ENCODE results near the gene GAL3ST3. TPM values are rescaled to one million over a fixed set of nuclear protein-coding genes. Genes with fewer than 3 reads are reported as not detected.

Gene GAL3ST3
- total RNA-seq, 1 experiment from 2014 or later = 1.8 TPM

DNA sequence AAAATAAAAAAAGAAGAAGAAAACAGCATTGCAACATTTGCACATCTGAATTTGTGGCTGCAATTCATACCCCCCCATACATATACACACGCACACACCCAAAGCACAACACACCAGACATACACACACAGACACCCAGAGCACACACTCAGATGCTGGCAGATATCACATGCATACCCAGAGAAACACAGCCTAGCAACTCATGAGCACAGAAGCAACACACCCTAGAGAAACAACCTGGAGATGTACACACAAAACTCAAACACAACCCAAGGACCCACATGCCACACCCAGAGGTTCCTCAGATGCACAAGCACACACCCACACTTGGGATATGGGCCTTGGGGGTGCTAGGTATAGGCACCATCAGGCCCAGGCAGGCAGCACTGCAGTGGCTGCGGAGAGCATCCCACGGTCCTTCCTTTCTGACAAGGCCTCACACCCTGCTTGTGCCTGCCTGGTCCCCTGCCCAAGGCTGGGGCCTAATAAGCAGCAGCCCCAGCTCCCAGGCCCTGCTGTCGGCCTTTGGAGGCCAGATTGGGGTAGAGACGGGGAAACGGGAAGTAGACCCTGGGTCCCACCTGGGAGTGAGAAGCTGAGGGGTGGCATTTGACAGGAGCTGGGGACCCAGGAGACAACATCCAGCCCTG lies 34.0 kb downstream of the GAL3ST3 start:
- no TSS peak for BruUV-seq (replicated peaks)
- ChIA-PET POLR2A (ENCODE audit: low non-redundant PET) (no interaction called here), CTCF (interaction anchor here (0.7 kb wide), 2 partner anchors 211 to 342 kb away, joined by 8 to 13 read pairs; no protein-coding TSS in a partner anchor)
- H3K4me1 ChIP-seq (ENCODE audit: insufficient read depth, low read length, poor library complexity, severe bottlenecking) = peaks cover 23% of the 10 kb centered on the region
- DNase-seq (ENCODE audit: low spot score) = peak; percentile 40
- H3K27me3 ChIP-seq (replicated peaks; ENCODE audit: insufficient read depth, low read depth, low read length, poor library complexity) = no peaks in the 10 kb centered on the region
- intact Hi-C loops (cut with micrococcal nuclease; ENCODE audit: unreplicated experiment) = no loop called here
- H3K27ac ChIP-seq (ENCODE audit: low read depth, low read length, poor library complexity, severe bottlenecking) = peak overlapping the region; percentile 62
- H3K9me3 ChIP-seq (ENCODE audit: low read depth, low read length, poor library complexity, severe bottlenecking) = no peaks in the 10 kb centered on the region
- no peak for TF ChIP-seq EZH2 (IDR thresholded peaks at IDR 0.05; ENCODE audit: borderline replicate concordance, low read depth, low read length, poor library complexity, severe bottlenecking)
- TF ChIP-seq, protein P1, sequence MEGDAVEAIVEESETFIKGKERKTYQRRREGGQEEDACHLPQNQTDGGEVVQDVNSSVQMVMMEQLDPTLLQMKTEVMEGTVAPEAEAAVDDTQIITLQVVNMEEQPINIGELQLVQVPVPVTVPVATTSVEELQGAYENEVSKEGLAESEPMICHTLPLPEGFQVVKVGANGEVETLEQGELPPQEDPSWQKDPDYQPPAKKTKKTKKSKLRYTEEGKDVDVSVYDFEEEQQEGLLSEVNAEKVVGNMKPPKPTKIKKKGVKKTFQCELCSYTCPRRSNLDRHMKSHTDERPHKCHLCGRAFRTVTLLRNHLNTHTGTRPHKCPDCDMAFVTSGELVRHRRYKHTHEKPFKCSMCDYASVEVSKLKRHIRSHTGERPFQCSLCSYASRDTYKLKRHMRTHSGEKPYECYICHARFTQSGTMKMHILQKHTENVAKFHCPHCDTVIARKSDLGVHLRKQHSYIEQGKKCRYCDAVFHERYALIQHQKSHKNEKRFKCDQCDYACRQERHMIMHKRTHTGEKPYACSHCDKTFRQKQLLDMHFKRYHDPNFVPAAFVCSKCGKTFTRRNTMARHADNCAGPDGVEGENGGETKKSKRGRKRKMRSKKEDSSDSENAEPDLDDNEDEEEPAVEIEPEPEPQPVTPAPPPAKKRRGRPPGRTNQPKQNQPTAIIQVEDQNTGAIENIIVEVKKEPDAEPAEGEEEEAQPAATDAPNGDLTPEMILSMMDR (conservative IDR thresholded peaks at IDR 0.05; ENCODE audit: low read depth, low read length) = no peak
- no peaks in the 10 kb centered on the region for H3K36me3 ChIP-seq (ENCODE audit: insufficient read depth, low read length, poor library complexity, severe bottlenecking)
- no peak overlapping the region for H3K4me3 ChIP-seq (ENCODE audit: low read depth, low read length, poor library complexity, severe bottlenecking)

- H3K27me3 ChIP-seq (replicated peaks; ENCODE audit: insufficient read depth, low read depth, low read length, poor library complexity) = no peaks in the 10 kb centered on the region
- H3K27ac ChIP-seq (ENCODE audit: low read depth, low read length, poor library complexity, severe bottlenecking) = no peak overlapping the region
- no peaks in the 10 kb centered on the region for H3K36me3 ChIP-seq (ENCODE audit: insufficient read depth, low read length, poor library complexity, severe bottlenecking)
- no peak overlapping the region for H3K4me3 ChIP-seq (ENCODE audit: low read depth, low read length, poor library complexity, severe bottlenecking)
- DNase-seq (ENCODE audit: low spot score) = no peak
- intact Hi-C loops (cut with micrococcal nuclease; ENCODE audit: unreplicated experiment) = no loop called here
- no TSS peak for BruUV-seq (replicated peaks)
- TF ChIP-seq, protein P1 (conservative IDR thresholded peaks at IDR 0.05; ENCODE audit: low read depth, low read length) = no peak
- TF ChIP-seq EZH2 (IDR thresholded peaks at IDR 0.05; ENCODE audit: borderline replicate concordance, low read depth, low read length, poor library complexity, severe bottlenecking) = no peak
- ChIA-PET POLR2A (ENCODE audit: low non-redundant PET) (no interaction called here), CTCF (interaction anchor here (0.6 kb wide), 1 partner anchor 11 kb away, joined by 3 read pairs; no protein-coding TSS in a partner anchor)
- H3K4me1 ChIP-seq (ENCODE audit: insufficient read depth, low read length, poor library complexity, severe bottlenecking) = peaks cover 23% of the 10 kb centered on the region
- no peaks in the 10 kb centered on the region for H3K9me3 ChIP-seq (ENCODE audit: low read depth, low read length, poor library complexity, severe bottlenecking)
Observed at GRCh38 chr11:66013762-66014100, 35.2 kb downstream of the GAL3ST3 start.

- H3K4me1 ChIP-seq (ENCODE audit: insufficient read depth, low read length, poor library complexity, severe bottlenecking) = peaks cover 23% of the 10 kb centered on the region
- TF ChIP-seq EZH2 (IDR thresholded peaks at IDR 0.05; ENCODE audit: borderline replicate concordance, low read depth, low read length, poor library complexity, severe bottlenecking) = no peak
- TF ChIP-seq, protein P1 (conservative IDR thresholded peaks at IDR 0.05; ENCODE audit: low read depth, low read length) = no peak
- H3K9me3 ChIP-seq (ENCODE audit: low read depth, low read length, poor library complexity, severe bottlenecking) = no peaks in the 10 kb centered on the region
- POLR2A ChIA-PET (ENCODE audit: low non-redundant PET) = interaction anchor here (0.7 kb wide), 1 partner anchor 1603 kb away, joined by 3 read pairs; no protein-coding TSS in a partner anchor
- H3K36me3 ChIP-seq (ENCODE audit: insufficient read depth, low read length, poor library complexity, severe bottlenecking) = no peaks in the 10 kb centered on the region
- CTCF ChIA-PET = interaction anchor here (0.6 kb wide), 1 partner anchor 11 kb away, joined by 3 read pairs; no protein-coding TSS in a partner anchor
- intact Hi-C loops (cut with micrococcal nuclease; ENCODE audit: unreplicated experiment) = no loop called here
- H3K27me3 ChIP-seq (replicated peaks; ENCODE audit: insufficient read depth, low read depth, low read length, poor library complexity) = no peaks in the 10 kb centered on the region
- no TSS peak for BruUV-seq (replicated peaks)
- no peak overlapping the region for H3K27ac ChIP-seq (ENCODE audit: low read depth, low read length, poor library complexity, severe bottlenecking)
- no peak overlapping the region for H3K4me3 ChIP-seq (ENCODE audit: low read depth, low read length, poor library complexity, severe bottlenecking)
- no peak for DNase-seq (ENCODE audit: low spot score)
Observed at GRCh38 chr11:66012946-66013761, 35.8 kb downstream of the GAL3ST3 start.
